HEK293 (cell line): Measurements from ENCODE around the gene ZNF397.

Source experiments
- ZBTB7A ChIP-seq: fragments of 450-650 bp; formaldehyde crosslinking; IDR thresholded peaks from 2 replicates; pipeline ENCODE4 v1.5.1; 2016; ENCODE audit warnings: low read depth, missing biosample characterization, missing genetic modification characterization
- ZEB2 ChIP-seq: fragments of 450-650 bp; formaldehyde crosslinking; IDR thresholded peaks from 2 replicates; pipeline ENCODE4 v1.5.1; 2016; ENCODE audit warnings: missing biosample characterization, missing genetic modification characterization
- ZNF214 ChIP-seq: fragments of 450-650 bp; formaldehyde crosslinking; IDR thresholded peaks from 2 replicates; pipeline ENCODE4 v1.5.1; 2017; ENCODE audit warnings: missing biosample characterization, mild to moderate bottlenecking, missing genetic modification characterization, borderline replicate concordance
- ZNF398 ChIP-seq: fragments of 450-650 bp; formaldehyde crosslinking; IDR thresholded peaks from 2 replicates; pipeline ENCODE4 v1.5.1; 2017; ENCODE audit warnings: missing biosample characterization, missing genetic modification characterization
- ZNF449 ChIP-seq: fragments of 450-650 bp; formaldehyde crosslinking; IDR thresholded peaks from 2 replicates; pipeline ENCODE4 v1.5.1; 2017; ENCODE audit warnings: missing biosample characterization, mild to moderate bottlenecking, missing genetic modification characterization, moderate library complexity
- ZNF510 ChIP-seq: fragments of 450-650 bp; formaldehyde crosslinking; IDR thresholded peaks from 2 replicates; pipeline ENCODE4 v1.5.1; 2018; ENCODE audit warnings: mild to moderate bottlenecking, missing genetic modification characterization, missing biosample characterization; ENCODE audit not compliant: insufficient replicate concordance
- ZNF514 ChIP-seq: fragments of 450-650 bp; formaldehyde crosslinking; IDR thresholded peaks from 2 replicates; pipeline ENCODE4 v1.5.1; 2016; ENCODE audit warnings: missing biosample characterization, missing genetic modification characterization
- ZNF549 ChIP-seq: fragments of 450-650 bp; IDR thresholded peaks from 2 replicates; pipeline ENCODE4 v1.5.1; 2018; ENCODE audit warnings: missing biosample characterization, missing genetic modification characterization, mild to moderate bottlenecking, inconsistent platforms, moderate library complexity
- ZNF558 ChIP-seq: fragments of 450-650 bp; formaldehyde crosslinking; IDR thresholded peaks from 2 replicates; pipeline ENCODE4 v1.5.1; 2016; ENCODE audit warnings: missing biosample characterization, missing genetic modification characterization
- ZNF639 ChIP-seq: fragments of 450-650 bp; formaldehyde crosslinking; IDR thresholded peaks from 2 replicates; pipeline ENCODE4 v1.5.1; 2016; ENCODE audit warnings: missing biosample characterization, missing genetic modification characterization
- ZNF76 ChIP-seq: fragments of 450-650 bp; formaldehyde crosslinking; IDR thresholded peaks from 2 replicates; pipeline ENCODE4; 2016; ENCODE audit warnings: low read depth, missing biosample characterization, missing genetic modification characterization, borderline replicate concordance
- TF ChIP-seq, protein P1 (sequence below): fragments of 450-650 bp; formaldehyde crosslinking; IDR thresholded peaks from 2 replicates; pipeline ENCODE4 v1.5.1; 2016; ENCODE audit warnings: missing biosample characterization, missing genetic modification characterization
- TF ChIP-seq, protein P2 (sequence below): fragments of 450-650 bp; formaldehyde crosslinking; IDR thresholded peaks from 2 replicates; pipeline ENCODE4 v1.5.1; 2016; ENCODE audit warnings: missing biosample characterization, missing genetic modification characterization

DNA sequence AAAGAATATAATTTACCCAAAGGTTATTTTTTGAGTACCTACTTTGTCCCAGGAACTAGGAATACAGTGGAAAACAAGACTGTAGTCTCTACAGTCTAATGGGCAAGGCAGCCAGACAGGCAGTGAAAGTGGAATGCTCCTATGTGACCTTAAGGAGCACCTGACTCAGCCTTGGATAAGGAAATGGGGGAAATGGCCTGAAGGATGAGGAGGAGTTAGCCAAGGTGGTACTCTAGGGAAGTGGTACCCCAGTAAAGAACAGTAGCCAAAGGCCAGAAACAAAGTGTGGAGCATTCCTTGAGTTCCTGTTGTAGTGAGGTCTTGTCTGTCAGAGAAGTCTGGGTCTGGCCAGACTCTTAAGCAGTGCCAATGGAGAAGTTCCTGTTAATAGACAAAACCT is 6.0 kb downstream of the ZNF397 start:
- TF ChIP-seq ZNF214 (tag by site-specific recombination): no peak
- TF ChIP-seq, protein P1, sequence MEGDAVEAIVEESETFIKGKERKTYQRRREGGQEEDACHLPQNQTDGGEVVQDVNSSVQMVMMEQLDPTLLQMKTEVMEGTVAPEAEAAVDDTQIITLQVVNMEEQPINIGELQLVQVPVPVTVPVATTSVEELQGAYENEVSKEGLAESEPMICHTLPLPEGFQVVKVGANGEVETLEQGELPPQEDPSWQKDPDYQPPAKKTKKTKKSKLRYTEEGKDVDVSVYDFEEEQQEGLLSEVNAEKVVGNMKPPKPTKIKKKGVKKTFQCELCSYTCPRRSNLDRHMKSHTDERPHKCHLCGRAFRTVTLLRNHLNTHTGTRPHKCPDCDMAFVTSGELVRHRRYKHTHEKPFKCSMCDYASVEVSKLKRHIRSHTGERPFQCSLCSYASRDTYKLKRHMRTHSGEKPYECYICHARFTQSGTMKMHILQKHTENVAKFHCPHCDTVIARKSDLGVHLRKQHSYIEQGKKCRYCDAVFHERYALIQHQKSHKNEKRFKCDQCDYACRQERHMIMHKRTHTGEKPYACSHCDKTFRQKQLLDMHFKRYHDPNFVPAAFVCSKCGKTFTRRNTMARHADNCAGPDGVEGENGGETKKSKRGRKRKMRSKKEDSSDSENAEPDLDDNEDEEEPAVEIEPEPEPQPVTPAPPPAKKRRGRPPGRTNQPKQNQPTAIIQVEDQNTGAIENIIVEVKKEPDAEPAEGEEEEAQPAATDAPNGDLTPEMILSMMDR (tag by site-specific recombination): no peak
- no peak for TF ChIP-seq ZNF76 (tag by site-specific recombination)
- TF ChIP-seq ZNF510 (tag by site-specific recombination): no peak
- TF ChIP-seq ZBTB7A: no peak
- TF ChIP-seq ZEB2 (tag by site-specific recombination): no peak
- TF ChIP-seq ZNF639 (tag by site-specific recombination): no peak
- no peak for TF ChIP-seq ZNF549
- no peak for TF ChIP-seq ZNF558 (tag by site-specific recombination)
- no peak for TF ChIP-seq ZNF398 (tag by site-specific recombination)
- TF ChIP-seq, protein P2, sequence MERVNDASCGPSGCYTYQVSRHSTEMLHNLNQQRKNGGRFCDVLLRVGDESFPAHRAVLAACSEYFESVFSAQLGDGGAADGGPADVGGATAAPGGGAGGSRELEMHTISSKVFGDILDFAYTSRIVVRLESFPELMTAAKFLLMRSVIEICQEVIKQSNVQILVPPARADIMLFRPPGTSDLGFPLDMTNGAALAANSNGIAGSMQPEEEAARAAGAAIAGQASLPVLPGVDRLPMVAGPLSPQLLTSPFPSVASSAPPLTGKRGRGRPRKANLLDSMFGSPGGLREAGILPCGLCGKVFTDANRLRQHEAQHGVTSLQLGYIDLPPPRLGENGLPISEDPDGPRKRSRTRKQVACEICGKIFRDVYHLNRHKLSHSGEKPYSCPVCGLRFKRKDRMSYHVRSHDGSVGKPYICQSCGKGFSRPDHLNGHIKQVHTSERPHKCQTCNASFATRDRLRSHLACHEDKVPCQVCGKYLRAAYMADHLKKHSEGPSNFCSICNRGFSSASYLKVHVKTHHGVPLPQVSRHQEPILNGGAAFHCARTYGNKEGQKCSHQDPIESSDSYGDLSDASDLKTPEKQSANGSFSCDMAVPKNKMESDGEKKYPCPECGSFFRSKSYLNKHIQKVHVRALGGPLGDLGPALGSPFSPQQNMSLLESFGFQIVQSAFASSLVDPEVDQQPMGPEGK (tag by site-specific recombination): no peak
- no peak for TF ChIP-seq ZNF514 (tag by site-specific recombination)
- TF ChIP-seq ZNF449 (tag by site-specific recombination): no peak
